ENCODE results near the gene INPP4A.

The INPP4A gene

GRCh38 chr2:98460573-98461497 lies 16.2 kb downstream of the INPP4A start:
- DNase-seq (ENCODE audit: low spot score) = peak; percentile 27

GRCh38 chr2:98461498-98462049 lies 16.9 kb downstream of the INPP4A start:
- no peak for DNase-seq (ENCODE audit: low spot score)

GRCh38 chr2:98463081-98463481 lies 18.4 kb downstream of the INPP4A start:
- no peak for DNase-seq (ENCODE audit: low spot score)

GRCh38 chr2:98463551-98463971 lies 18.9 kb downstream of the INPP4A start:
- no peak for DNase-seq (ENCODE audit: low spot score)

- no peak for DNase-seq (ENCODE audit: low spot score)
Observed at GRCh38 chr2:98463988-98464771, 19.5 kb downstream of the INPP4A start.

- no peak for DNase-seq (ENCODE audit: low spot score)
Observed at GRCh38 chr2:98464772-98465310, 20.2 kb downstream of the INPP4A start.

GRCh38 chr2:98465456-98466226 lies 21.0 kb downstream of the INPP4A start:
- DNase-seq (ENCODE audit: low spot score) = no peak

GRCh38 chr2:98467082-98467536 lies 22.5 kb downstream of the INPP4A start:
- DNase-seq (ENCODE audit: low spot score) = no peak

- no peak for DNase-seq (ENCODE audit: low spot score)
Observed at GRCh38 chr2:98467652-98468051, 23.0 kb downstream of the INPP4A start.

- DNase-seq (ENCODE audit: low spot score) = no peak
Observed at GRCh38 chr2:98468621-98469236, 24.1 kb downstream of the INPP4A start.

- no peak for DNase-seq (ENCODE audit: low spot score)
Observed at GRCh38 chr2:98469862-98470544, 25.3 kb downstream of the INPP4A start.

- no peak for DNase-seq (ENCODE audit: low spot score)
Observed at GRCh38 chr2:98470851-98471255, 26.2 kb downstream of the INPP4A start.

- DNase-seq (ENCODE audit: low spot score) = no peak
Observed at GRCh38 chr2:98471402-98472131, 26.9 kb downstream of the INPP4A start.

GRCh38 chr2:98472132-98472650 lies 27.5 kb downstream of the INPP4A start:
- no peak for DNase-seq (ENCODE audit: low spot score)

GRCh38 chr2:98472961-98473746 lies 28.5 kb downstream of the INPP4A start:
- no peak for DNase-seq (ENCODE audit: low spot score)

- no peak for DNase-seq (ENCODE audit: low spot score)
Observed at GRCh38 chr2:98473995-98474780, 29.5 kb downstream of the INPP4A start.

- DNase-seq (ENCODE audit: low spot score) = no peak
Observed at GRCh38 chr2:98474979-98475632, 30.4 kb downstream of the INPP4A start.

Measured in ecto neural progenitor cell (in vitro differentiated cells).